Loucy (cell line): ENCODE measurements around the gene BCAS1.

Experiments used
- H2AFZ ChIP-seq: fragments of 200-600 bp; sonication (generic); 2 replicates; pipeline ENCODE4 v1.6.0; 2016; ENCODE audit warnings: antibody characterized with exemption, mild to moderate bottlenecking, low read length, moderate library complexity
- H3F3A ChIP-seq: fragments of 200-600 bp; 2 replicates; pipeline ENCODE4 v1.6.0; 2016; ENCODE audit warnings: antibody characterized with exemption, low read depth, mild to moderate bottlenecking
- H3K27me3 ChIP-seq: fragments of 200-600 bp; sonication (generic); 2 replicates; pipeline ENCODE4 v1.6.1; 2014; ENCODE audit warnings: low read length, mild to moderate bottlenecking; ENCODE audit not compliant: insufficient read depth, poor library complexity, severe bottlenecking
- H3K36me3 ChIP-seq: fragments of 200-600 bp; sonication (generic); 2 replicates; pipeline ENCODE4 v1.6.1; 2016; ENCODE audit warnings: low read length; ENCODE audit not compliant: insufficient read depth
- H3K4me1 ChIP-seq: fragments of 200-600 bp; sonication (generic); 2 replicates; pipeline ENCODE4 v1.5.1; 2014; ENCODE audit warnings: low read length, mild to moderate bottlenecking; ENCODE audit not compliant: insufficient read depth, poor library complexity, severe bottlenecking
- H3K4me2 ChIP-seq: fragments of 200-600 bp; sonication (generic); 2 replicates; pipeline ENCODE4 v1.6.0; 2014; ENCODE audit warnings: antibody characterized with exemption, low read length, low read depth, mild to moderate bottlenecking; ENCODE audit not compliant: poor library complexity, severe bottlenecking
- H3K4me3 ChIP-seq: fragments of 200-600 bp; sonication (generic); 2 replicates; pipeline ENCODE4 v1.5.1; 2014; ENCODE audit warnings: low read length, mild to moderate bottlenecking, mixed read lengths; ENCODE audit not compliant: poor library complexity, severe bottlenecking
- H3K79me2 ChIP-seq: fragments of 200-600 bp; sonication (generic); 2 replicates; pipeline ENCODE4 v1.6.1; 2014; ENCODE audit warnings: low read length; ENCODE audit not compliant: insufficient read depth
- H3K9ac ChIP-seq: fragments of 200-600 bp; sonication (generic); 2 replicates; pipeline ENCODE4 v1.6.0; 2014; ENCODE audit warnings: mild to moderate bottlenecking, low read depth, low read length, moderate library complexity; ENCODE audit not compliant: poor library complexity, severe bottlenecking
- H3K9me2 ChIP-seq: fragments of 200-600 bp; sonication (generic); replicated peaks from 2 replicates; pipeline ENCODE4 v1.6.1; 2016; ENCODE audit warnings: low read depth, low read length, mixed read lengths
- H3K9me3 ChIP-seq: fragments of 200-600 bp; sonication (generic); 2 replicates; pipeline ENCODE4 v1.6.1; 2014; ENCODE audit warnings: mild to moderate bottlenecking, antibody characterized with exemption, low read length, low read depth; ENCODE audit not compliant: insufficient read depth
- H4K20me1 ChIP-seq: fragments of 200-600 bp; sonication (generic); 2 replicates; pipeline ENCODE4 v1.6.0; 2014; ENCODE audit warnings: antibody characterized with exemption, low read length, mild to moderate bottlenecking; ENCODE audit not compliant: insufficient read depth, poor library complexity, severe bottlenecking
- CTCF ChIP-seq: fragments of 200-600 bp; sonication (generic); conservative IDR thresholded peaks from 2 replicates; pipeline ENCODE4 v1.5.1; 2014; ENCODE audit warnings: mild to moderate bottlenecking, antibody characterized with exemption, low read length
- EZH2phosphoT487 ChIP-seq: fragments of 200-600 bp; IDR thresholded peaks from 2 replicates; pipeline ENCODE4 v1.6.1; 2018; ENCODE audit warnings: antibody characterized with exemption, mild to moderate bottlenecking, moderate library complexity, borderline replicate concordance

The BCAS1 gene

GRCh38 chr20:54004445-54004844 is 65.9 kb downstream of the BCAS1 start:
- Histone ChIP-seq H3F3A (no peaks in the 10 kb centered on the region), H3K9ac (no peak overlapping the region), H3K27me3 (no peaks in the 10 kb centered on the region), H3K79me2 (no peaks in the 10 kb centered on the region), H3K4me3 (no peak overlapping the region), H3K4me1 (no peaks in the 10 kb centered on the region), H4K20me1 (no peaks in the 10 kb centered on the region), H3K36me3 (no peaks in the 10 kb centered on the region), H3K9me3 (no peaks in the 10 kb centered on the region), H3K9me2 (no peaks in the 10 kb centered on the region), H2AFZ (no peak overlapping the region), H3K4me2 (no peak overlapping the region)
- TF ChIP-seq CTCF (no peak), EZH2phosphoT487 (no peak)

GRCh38 chr20:54002741-54003140 is 67.7 kb downstream of the BCAS1 start:
- Histone ChIP-seq H3K4me3 (no peak overlapping the region), H3K9me3 (no peaks in the 10 kb centered on the region), H3K79me2 (no peaks in the 10 kb centered on the region), H2AFZ (no peak overlapping the region), H3K27me3 (no peaks in the 10 kb centered on the region), H3F3A (no peaks in the 10 kb centered on the region), H3K4me1 (no peaks in the 10 kb centered on the region), H3K9ac (no peak overlapping the region), H3K36me3 (no peaks in the 10 kb centered on the region), H3K4me2 (no peak overlapping the region), H4K20me1 (no peaks in the 10 kb centered on the region), H3K9me2 (no peaks in the 10 kb centered on the region)
- TF ChIP-seq EZH2phosphoT487 (no peak), CTCF (no peak)

GRCh38 chr20:54002056-54002575 is 68.3 kb downstream of the BCAS1 start:
- no peaks in the 10 kb centered on the region for H3F3A ChIP-seq
- H3K4me3 ChIP-seq = no peak overlapping the region
- H3K79me2 ChIP-seq = no peaks in the 10 kb centered on the region
- H3K4me1 ChIP-seq = no peaks in the 10 kb centered on the region
- no peak overlapping the region for H2AFZ ChIP-seq
- H3K9me3 ChIP-seq = no peaks in the 10 kb centered on the region
- no peak overlapping the region for H3K9ac ChIP-seq
- no peaks in the 10 kb centered on the region for H3K36me3 ChIP-seq
- H3K4me2 ChIP-seq = no peak overlapping the region
- no peaks in the 10 kb centered on the region for H3K27me3 ChIP-seq
- no peaks in the 10 kb centered on the region for H4K20me1 ChIP-seq
- TF ChIP-seq EZH2phosphoT487 (no peak), CTCF (no peak)
- H3K9me2 ChIP-seq = no peaks in the 10 kb centered on the region
